Stimulated activated CD8-positive, alpha-beta memory T cell treated with anti-CD3 and anti-CD28 coated beads, Interleukin-12 subunit alpha, Interleukin-12 subunit beta, amount 100 ng/mL, for 1 hour (primary cell): ENCODE measurements around the gene MAP7D1.
"Not testable (repeated sequence)": the region's sequence is repeated elsewhere in the genome, so short reads cannot be mapped to it uniquely, and the experiment has no call there.

Source experiments
- DNase-seq: peaks from one replicate; pipeline ENCODE4 v3.0.0-alpha.2; 2020; ENCODE audit warnings: low read depth

The MAP7D1 gene

GRCh38 chr1:36151845-36152203, 4.1 kb upstream of the MAP7D1 start:
- DNase-seq: no peak

GRCh38 chr1:36153476-36153875, 2.5 kb upstream of the MAP7D1 start:
- DNase-seq: no peak

GRCh38 chr1:36154335-36154734, 1.6 kb upstream of the MAP7D1 start:
- no peak for DNase-seq

GRCh38 chr1:36154765-36155407, 1.1 kb upstream of the MAP7D1 start:
- DNase-seq: no peak

GRCh38 chr1:36156329-36157114, 562 bp downstream of the MAP7D1 start:
- no peak for DNase-seq

- DNase-seq: no peak
These were observed 1.3 kb downstream of the MAP7D1 start for GRCh38 chr1:36157115-36157903.

- no peak for DNase-seq
These were observed 2.2 kb downstream of the MAP7D1 start for GRCh38 chr1:36157973-36158826.

- DNase-seq: not testable (repeated sequence)
These were observed 2.9 kb downstream of the MAP7D1 start for GRCh38 chr1:36158827-36159252.

GRCh38 chr1:36159614-36160387, 3.8 kb downstream of the MAP7D1 start:
- no peak for DNase-seq

- DNase-seq: no peak
These were observed 4.5 kb downstream of the MAP7D1 start for GRCh38 chr1:36160388-36160948.

GRCh38 chr1:36160949-36161485, 5.1 kb downstream of the MAP7D1 start:
- DNase-seq: no peak

- DNase-seq: no peak
These were observed 5.9 kb downstream of the MAP7D1 start for GRCh38 chr1:36161641-36162531.

GRCh38 chr1:36162680-36163239, 6.8 kb downstream of the MAP7D1 start:
- no peak for DNase-seq

GRCh38 chr1:36163426-36163825, 7.5 kb downstream of the MAP7D1 start:
- DNase-seq: no peak

- DNase-seq: no peak
These were observed 8.4 kb downstream of the MAP7D1 start for GRCh38 chr1:36164361-36164760.

GRCh38 chr1:36165145-36165544, 9.2 kb downstream of the MAP7D1 start:
- no peak for DNase-seq

- DNase-seq: no peak
These were observed 10.2 kb downstream of the MAP7D1 start for GRCh38 chr1:36166136-36166535.

- no peak for DNase-seq
These were observed 11.3 kb downstream of the MAP7D1 start for GRCh38 chr1:36166938-36167905.
